OCI-LY7 (cell line): ENCODE measurements around the gene ZFYVE26. TPM values are rescaled to one million over a fixed set of nuclear protein-coding genes. Genes with fewer than 3 reads are reported as not detected.

Source experiments
- BruUV-seq: library from RNA; stranded (reverse); fragments of 400-500 nt; replicated peaks from 2 replicates; lab custom pipeline; 2021; lab: Mats Ljungman, UMichigan
- CTCF ChIA-PET: fragments of 300-600 bp; sonication (Branson Sonifier 250); formaldehyde crosslinking; loops from one replicate; lab custom pipeline; 2022; ENCODE audit warnings: antibody characterized with exemption; ENCODE audit not compliant: unreplicated experiment; lab: Charles Lee
- POLR2A ChIA-PET: fragments of 300-600 bp; sonication (Branson Sonifier 250); formaldehyde crosslinking; loops from one replicate; lab custom pipeline; 2022; ENCODE audit warnings: antibody characterized with exemption; lab: Charles Lee
- DNase-seq: peaks from one replicate; pipeline ENCODE4 v3.0.0-alpha.2; 2015; ENCODE audit warnings: low spot score
- H2AFZ ChIP-seq: fragments of 200-600 bp; sonication (generic), shearing (Covaris generic); 2 replicates; pipeline ENCODE4 v1.6.1; 2014; ENCODE audit warnings: mild to moderate bottlenecking, antibody characterized with exemption, low read length, moderate library complexity
- H3K27ac ChIP-seq: fragments of 200-600 bp; sonication (generic); 2 replicates; pipeline ENCODE4 v1.5.1; 2014; ENCODE audit warnings: mixed run types, low read depth, mild to moderate bottlenecking, moderate library complexity, low read length, inconsistent platforms; ENCODE audit not compliant: poor library complexity, severe bottlenecking
- H3K36me3 ChIP-seq: fragments of 200-600 bp; sonication (generic); 2 replicates; pipeline ENCODE4 v1.6.1; 2014; ENCODE audit warnings: mild to moderate bottlenecking, antibody characterized with exemption, low read length, moderate library complexity, mixed read lengths; ENCODE audit not compliant: insufficient read depth
- H3K4me1 ChIP-seq: fragments of 200-600 bp; sonication (generic); 2 replicates; pipeline ENCODE4 v1.5.1; 2014; ENCODE audit warnings: mild to moderate bottlenecking, low read length; ENCODE audit not compliant: insufficient read depth, poor library complexity, severe bottlenecking
- H3K4me2 ChIP-seq: fragments of 200-600 bp; sonication (generic); 2 replicates; pipeline ENCODE4 v1.6.1; 2014; ENCODE audit warnings: mild to moderate bottlenecking, low read length
- H3K4me3 ChIP-seq: fragments of 200-600 bp; sonication (generic); 2 replicates; pipeline ENCODE4 v1.5.1; 2014; ENCODE audit warnings: mild to moderate bottlenecking, low read depth, low read length; ENCODE audit not compliant: poor library complexity, severe bottlenecking
- H3K79me2 ChIP-seq: fragments of 200-600 bp; sonication (generic); 2 replicates; pipeline ENCODE4 v1.6.1; 2016; ENCODE audit warnings: low read depth, mild to moderate bottlenecking, low read length, moderate library complexity, mixed read lengths; ENCODE audit not compliant: insufficient read depth
- H3K9me2 ChIP-seq: fragments of 200-600 bp; sonication (generic); 2 replicates; pipeline ENCODE4 v1.6.1; 2016; ENCODE audit warnings: mild to moderate bottlenecking, low read length, mixed read lengths; ENCODE audit not compliant: insufficient read depth
- H3K9me3 ChIP-seq: fragments of 200-600 bp; sonication (generic); 2 replicates; pipeline ENCODE4 v1.6.1; 2014; ENCODE audit warnings: mild to moderate bottlenecking, mixed run types, low read length, mixed read lengths
- H4K20me1 ChIP-seq: fragments of 200-600 bp; sonication (generic); 2 replicates; pipeline ENCODE4 v1.6.1; 2014; ENCODE audit warnings: mild to moderate bottlenecking, antibody characterized with exemption, low read length, moderate library complexity, mixed read lengths; ENCODE audit not compliant: insufficient read depth
- CTCF ChIP-seq: fragments of 200-600 bp; sonication (generic); conservative IDR thresholded peaks from 2 replicates; pipeline ENCODE4 v1.5.1; 2014; ENCODE audit warnings: mild to moderate bottlenecking, antibody characterized with exemption, low read length, moderate library complexity, mixed read lengths
- EZH2phosphoT487 ChIP-seq: fragments of 200-600 bp; sonication (generic); IDR thresholded peaks from 2 replicates; pipeline ENCODE4 v1.6.1; 2018; ENCODE audit warnings: low read depth, borderline replicate concordance, mild to moderate bottlenecking, mixed run types, antibody characterized with exemption, low read length, moderate library complexity, mixed read lengths
- intact Hi-C: fragments of 100-400 bp; cut with micrococcal nuclease; formaldehyde crosslinking; loops from one replicate; pipeline ENCODE4 v1.10.0; 2022; ENCODE audit not compliant: unreplicated experiment
- total RNA-seq, 2 experiments: library from RNA; depleted of rRNA in 1 of 2; stranded (reverse); fragments of >200 nt in 1 of 2; shearing (Covaris generic) in 1 of 2; gene quantifications; 2 replicates each; pipeline ENCODE4 v1.2.3, GENCODE V29; 2014 to 2022

The ZFYVE26 gene
- total RNA-seq, 2 experiments from 2014 or later, result 12.0 to 22.8 TPM

GRCh38 chr14:67817750-67818438 lies 1.5 kb upstream of the ZFYVE26 start:
- no peak for DNase-seq
- intact Hi-C loops, result loop anchor here (5.0 to 10.0 kb wide), 2 partner anchors 213 to 554 kb away; partner anchors contain the start of gene PIGH
- BruUV-seq, result no TSS peak
- Histone ChIP-seq H3K4me1 (peaks cover 54% of the 10 kb centered on the region), H4K20me1 (no peaks in the 10 kb centered on the region), H3K79me2 (peaks cover 35% of the 10 kb centered on the region), H3K27ac (peak overlapping the region; percentile 99), H3K36me3 (peaks cover 8% of the 10 kb centered on the region; the same call in 1 of the 2 replicates), H3K9me3 (no peaks in the 10 kb centered on the region), H3K4me2 (peak overlapping the region; percentile 89), H2AFZ (no peak overlapping the region), H3K4me3 (peak overlapping the region; percentile 67), H3K9me2 (no peaks in the 10 kb centered on the region)
- ChIA-PET CTCF (no interaction called here), POLR2A (interaction anchor here (1.2 kb wide), 1 partner anchor 142 kb away, joined by 3 read pairs; no protein-coding TSS in a partner anchor)
- TF ChIP-seq CTCF, result no peak
- TF ChIP-seq EZH2phosphoT487, result no peak

- DNase-seq, result no peak
- Histone ChIP-seq H3K4me3 (peak overlapping the region; percentile 79), H3K27ac (peak overlapping the region; percentile 31), H4K20me1 (no peaks in the 10 kb centered on the region), H3K9me2 (no peaks in the 10 kb centered on the region), H3K79me2 (peaks cover 28% of the 10 kb centered on the region), H3K4me1 (peaks cover 44% of the 10 kb centered on the region), H3K9me3 (no peaks in the 10 kb centered on the region), H3K36me3 (peaks cover 21% of the 10 kb centered on the region; the same call in 1 of the 2 replicates), H3K4me2 (peak overlapping the region; percentile 76), H2AFZ (peak overlapping the region; percentile 48; the same call in 1 of the 2 replicates)
- POLR2A ChIA-PET, result no interaction called here
- BruUV-seq, result no TSS peak
- intact Hi-C loops, result loop anchor here (5.0 to 10.0 kb wide), 2 partner anchors 211 to 557 kb away; partner anchors contain the start of gene PIGH
- CTCF ChIA-PET, result no interaction called here
- no peak for TF ChIP-seq EZH2phosphoT487
- no peak for TF ChIP-seq CTCF
Measured at GRCh38 chr14:67815573-67816225, 691 bp downstream of the ZFYVE26 start.
